ENCODE measurements around the gene FEN1.
A peak's percentile ranks its signal among the peaks of the same experiment; 100 is the strongest.

The FEN1 gene

DNA sequence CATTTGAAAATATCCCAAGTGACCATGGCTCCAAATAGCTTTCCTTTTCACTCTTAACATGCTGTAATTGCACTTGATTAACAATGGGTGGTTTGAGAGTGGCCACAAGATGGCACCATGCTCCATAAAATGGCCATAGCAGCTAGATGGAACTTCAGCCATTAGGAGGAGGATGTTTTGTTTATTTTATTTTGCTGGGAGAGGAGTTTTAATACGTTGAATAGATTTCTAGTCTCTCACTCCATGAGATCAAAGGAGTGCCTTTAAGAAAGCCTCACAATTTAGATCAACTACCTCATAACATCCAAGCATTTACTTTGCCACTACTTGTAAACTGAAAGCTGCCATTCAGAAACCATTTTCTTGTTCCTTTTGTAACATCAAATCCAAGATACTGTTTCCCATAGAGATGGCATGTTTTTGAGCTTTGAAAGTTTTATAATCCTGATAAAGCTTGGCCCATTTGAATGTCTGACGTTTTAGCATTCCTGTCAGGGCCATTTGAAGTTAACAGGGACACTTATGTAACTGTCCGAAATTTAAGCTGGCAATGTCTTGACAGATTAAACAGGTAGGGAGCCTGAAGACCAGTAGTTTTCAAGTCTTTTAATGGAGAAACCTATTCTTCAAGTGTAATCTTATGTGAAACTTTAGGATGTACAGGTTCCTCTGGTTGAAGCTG lies 4.7 kb downstream of the FEN1 start:
- TF ChIP-seq RAD21 (IDR thresholded peaks at IDR 0.05; ENCODE audit: low read depth) = peak; percentile 72
- peak; percentile 59; the same call in 1 of the 2 replicates for TF ChIP-seq YY1 (IDR thresholded peaks at IDR 0.05; ENCODE audit: low read depth)
- TF ChIP-seq REST (IDR thresholded peaks at IDR 0.05; ENCODE audit: low read depth) = no peak

DNA sequence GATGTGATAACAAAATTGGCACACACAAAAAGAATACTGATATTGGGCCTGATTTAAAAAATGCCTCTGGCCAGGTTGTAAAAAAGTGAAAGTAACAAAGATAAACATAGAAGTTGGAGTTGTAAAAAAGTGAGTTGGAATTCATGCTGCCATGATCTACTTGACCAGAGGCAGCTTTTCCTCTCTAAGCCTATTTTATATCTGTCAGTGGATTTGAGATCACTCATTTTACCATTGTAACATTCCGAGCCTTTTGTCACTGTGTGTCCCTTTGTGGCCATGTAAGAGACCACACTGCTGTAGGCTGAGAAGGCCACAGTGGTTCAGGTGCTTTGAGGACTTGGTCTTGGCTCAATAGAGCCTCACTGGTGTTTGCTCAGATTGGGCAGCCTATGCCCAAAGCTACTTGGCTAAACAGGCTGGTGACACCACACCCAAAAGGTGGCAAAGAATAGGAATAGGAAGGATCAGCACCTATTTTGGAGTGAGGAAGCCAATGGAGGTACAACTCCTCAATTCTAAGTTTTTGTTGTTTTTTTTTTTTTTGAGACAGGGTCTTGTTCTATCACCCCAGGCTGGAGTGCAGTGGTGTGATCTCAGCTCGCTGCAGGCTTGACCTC lies 7.1 kb downstream of the FEN1 start:
- TF ChIP-seq TAF1 (IDR thresholded peaks at IDR 0.05; ENCODE audit: low read depth) (no peak), FOXM1 (IDR thresholded peaks at IDR 0.05; ENCODE audit: borderline replicate concordance, low read depth) (no peak), TCF12 (IDR thresholded peaks at IDR 0.05; ENCODE audit: low read depth) (no peak), TEAD4 (IDR thresholded peaks at IDR 0.05) (no peak), ZBTB7A (IDR thresholded peaks at IDR 0.05; ENCODE audit: low read depth) (no peak), REST (IDR thresholded peaks at IDR 0.05; ENCODE audit: low read depth) (no peak), CREB1 (IDR thresholded peaks at IDR 0.05; ENCODE audit: low read depth) (no peak), USF1 (IDR thresholded peaks at IDR 0.05) (no peak), EP300 (IDR thresholded peaks at IDR 0.05; ENCODE audit: borderline replicate concordance) (no peak), NFIC (IDR thresholded peaks at IDR 0.05) (no peak), CEBPB (IDR thresholded peaks at IDR 0.05) (no peak), EGR1 (IDR thresholded peaks at IDR 0.05) (no peak), RAD21 (IDR thresholded peaks at IDR 0.05; ENCODE audit: low read depth) (no peak), YY1 (IDR thresholded peaks at IDR 0.05; ENCODE audit: low read depth) (no peak)
- TF ChIP-seq, protein P1, sequence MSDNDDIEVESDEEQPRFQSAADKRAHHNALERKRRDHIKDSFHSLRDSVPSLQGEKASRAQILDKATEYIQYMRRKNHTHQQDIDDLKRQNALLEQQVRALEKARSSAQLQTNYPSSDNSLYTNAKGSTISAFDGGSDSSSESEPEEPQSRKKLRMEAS (IDR thresholded peaks at IDR 0.05) = no peak

- no peak for TF ChIP-seq FOXM1 (IDR thresholded peaks at IDR 0.05; ENCODE audit: borderline replicate concordance, low read depth)
- no peak for TF ChIP-seq REST (IDR thresholded peaks at IDR 0.05; ENCODE audit: low read depth)
- TF ChIP-seq YY1 (IDR thresholded peaks at IDR 0.05; ENCODE audit: low read depth) = no peak
- TF ChIP-seq ZBTB7A (IDR thresholded peaks at IDR 0.05; ENCODE audit: low read depth) = no peak
- no peak for TF ChIP-seq CREB1 (IDR thresholded peaks at IDR 0.05; ENCODE audit: low read depth)
Observed at GRCh38 chr11:61800331-61801281, 7.9 kb downstream of the FEN1 start.

- TF ChIP-seq USF1 (IDR thresholded peaks at IDR 0.05) (no peak), FOXM1 (IDR thresholded peaks at IDR 0.05; ENCODE audit: borderline replicate concordance, low read depth) (no peak), REST (IDR thresholded peaks at IDR 0.05; ENCODE audit: low read depth) (no peak), RAD21 (IDR thresholded peaks at IDR 0.05; ENCODE audit: low read depth) (no peak), CREB1 (IDR thresholded peaks at IDR 0.05; ENCODE audit: low read depth) (no peak), ZBTB7A (IDR thresholded peaks at IDR 0.05; ENCODE audit: low read depth) (no peak), TCF12 (IDR thresholded peaks at IDR 0.05; ENCODE audit: low read depth) (no peak)
- TF ChIP-seq, protein P1 (IDR thresholded peaks at IDR 0.05) = no peak
Observed at GRCh38 chr11:61802605-61803004, 9.9 kb downstream of the FEN1 start.
